ENCODE data around the gene PRKCH.

DNA sequence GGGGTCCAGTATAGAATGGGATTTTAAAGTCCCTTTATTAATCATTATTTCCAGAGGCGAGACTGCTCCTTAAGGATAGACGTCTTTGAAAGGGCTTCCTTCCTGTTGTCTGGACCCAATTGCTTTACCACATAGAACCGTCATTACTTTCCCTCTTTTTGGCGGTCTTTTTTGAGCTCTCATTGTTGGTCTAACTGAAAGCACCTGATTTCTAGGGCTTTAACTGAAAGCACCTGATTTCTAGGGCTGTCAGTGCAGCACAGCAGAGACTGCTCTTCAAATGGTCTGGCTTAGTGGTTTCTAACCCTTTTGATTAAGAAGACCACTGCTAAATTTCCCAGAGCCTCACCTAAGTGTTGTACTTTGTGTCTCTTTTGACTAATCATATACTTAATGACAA, 95.8 kb downstream of the PRKCH start:
- TF ChIP-seq POLR2A (IDR thresholded peaks at IDR 0.05; ENCODE audit: low read depth, low read length) (no peak), POLR2AphosphoS5 (IDR thresholded peaks at IDR 0.05; ENCODE audit: low read depth, low read length) (no peak), PAX5 (IDR thresholded peaks at IDR 0.05; ENCODE audit: insufficient read depth, low read length, severe bottlenecking) (no peak), POU2F2 (IDR thresholded peaks at IDR 0.05; ENCODE audit: low read depth, low read length) (no peak), TAF1 (IDR thresholded peaks at IDR 0.05; ENCODE audit: low read depth, low read length) (no peak)
